GM19467 (cell line): ENCODE data around the gene TRAPPC2L.

ENCODE experiments used
- ATAC-seq: cut with Tn5 transposase; IDR thresholded peaks from one replicate; pipeline ENCODE4 v1.9.1; 2021; ENCODE audit warnings: mild to moderate bottlenecking, moderate library complexity; ENCODE audit not compliant: unreplicated experiment

TRAPPC2L gene

GRCh38 chr16:88905563-88905962 lies 48.6 kb downstream of the TRAPPC2L start:
- ATAC-seq: no peak

- ATAC-seq: no peak
Observed at GRCh38 chr16:88906020-88906419, 49.1 kb downstream of the TRAPPC2L start.

- no peak for ATAC-seq
Observed at GRCh38 chr16:88906535-88907105, 49.7 kb downstream of the TRAPPC2L start.

GRCh38 chr16:88907768-88908167 lies 50.8 kb downstream of the TRAPPC2L start:
- ATAC-seq: no peak

- no peak for ATAC-seq
Observed at GRCh38 chr16:88908307-88908706, 51.4 kb downstream of the TRAPPC2L start.

- ATAC-seq: no peak
Observed at GRCh38 chr16:88909431-88910210, 52.7 kb downstream of the TRAPPC2L start.

GRCh38 chr16:88910284-88911135 lies 53.6 kb downstream of the TRAPPC2L start:
- ATAC-seq: no peak

GRCh38 chr16:88911136-88911945 lies 54.4 kb downstream of the TRAPPC2L start:
- ATAC-seq: no peak

GRCh38 chr16:88911946-88912310 lies 55.0 kb downstream of the TRAPPC2L start:
- ATAC-seq: no peak
